ENCODE data around the gene RIC8B. TPM values are rescaled to one million over a fixed set of nuclear protein-coding genes. Genes with fewer than 3 reads are reported as not detected.

RIC8B gene
- total RNA-seq, 1 donor from 2014 or later = 17.0 TPM

DNA sequence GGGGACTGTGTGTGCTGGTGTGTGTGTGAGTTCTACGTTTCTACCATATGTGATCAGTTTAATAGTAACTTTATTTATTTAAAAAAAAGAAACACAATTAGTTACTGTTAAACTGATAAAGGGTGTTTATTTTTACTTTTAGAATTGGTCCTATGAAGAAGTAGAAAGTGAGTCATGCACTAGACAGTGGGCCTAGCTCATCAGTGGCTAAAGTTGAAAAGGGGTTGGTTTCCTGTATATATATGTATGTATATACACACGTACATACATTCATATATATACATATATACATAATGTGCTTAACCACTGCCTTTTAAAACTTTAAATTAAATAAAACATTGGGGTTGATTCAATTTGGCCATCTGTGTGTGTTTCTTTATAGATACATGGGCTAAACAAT lies 112.5 kb downstream of the RIC8B start:
- Mint-ChIP-seq H3K27me3 (ENCODE audit: unreplicated experiment) (no peaks in the 10 kb centered on the region), H3K9me3 (ENCODE audit: unreplicated experiment) (no peaks in the 10 kb centered on the region), H3K27ac (ENCODE audit: unreplicated experiment) (no peak overlapping the region), H3K4me1 (ENCODE audit: unreplicated experiment) (no peaks in the 10 kb centered on the region), H3K36me3 (ENCODE audit: unreplicated experiment) (peaks cover 21% of the 10 kb centered on the region), H3K4me3 (ENCODE audit: unreplicated experiment) (no peak overlapping the region)
- no peak for TF ChIP-seq CTCF (IDR thresholded peaks at IDR 0.05)
- DNase-seq (ENCODE audit: extremely low spot score, unreplicated experiment) = no peak

GRCh38 chr12:106888348-106888970 lies 114.0 kb downstream of the RIC8B start:
- Mint-ChIP-seq H3K4me1 (ENCODE audit: unreplicated experiment) (no peaks in the 10 kb centered on the region), H3K4me3 (ENCODE audit: unreplicated experiment) (no peak overlapping the region), H3K9me3 (ENCODE audit: unreplicated experiment) (no peaks in the 10 kb centered on the region), H3K27me3 (ENCODE audit: unreplicated experiment) (no peaks in the 10 kb centered on the region), H3K27ac (ENCODE audit: unreplicated experiment) (no peak overlapping the region), H3K36me3 (ENCODE audit: unreplicated experiment) (peaks cover 17% of the 10 kb centered on the region)
- no peak for DNase-seq (ENCODE audit: extremely low spot score, unreplicated experiment)
- TF ChIP-seq CTCF (IDR thresholded peaks at IDR 0.05) = no peak

GRCh38 chr12:106889326-106889725 lies 114.8 kb downstream of the RIC8B start:
- no peak overlapping the region for H3K27ac Mint-ChIP-seq (ENCODE audit: unreplicated experiment)
- H3K4me3 Mint-ChIP-seq (ENCODE audit: unreplicated experiment) = no peak overlapping the region
- H3K36me3 Mint-ChIP-seq (ENCODE audit: unreplicated experiment) = peaks cover 8% of the 10 kb centered on the region
- no peak for TF ChIP-seq CTCF (IDR thresholded peaks at IDR 0.05)
- no peaks in the 10 kb centered on the region for H3K9me3 Mint-ChIP-seq (ENCODE audit: unreplicated experiment)
- DNase-seq (ENCODE audit: extremely low spot score, unreplicated experiment) = no peak
- H3K4me1 Mint-ChIP-seq (ENCODE audit: unreplicated experiment) = no peaks in the 10 kb centered on the region
- no peaks in the 10 kb centered on the region for H3K27me3 Mint-ChIP-seq (ENCODE audit: unreplicated experiment)

DNA sequence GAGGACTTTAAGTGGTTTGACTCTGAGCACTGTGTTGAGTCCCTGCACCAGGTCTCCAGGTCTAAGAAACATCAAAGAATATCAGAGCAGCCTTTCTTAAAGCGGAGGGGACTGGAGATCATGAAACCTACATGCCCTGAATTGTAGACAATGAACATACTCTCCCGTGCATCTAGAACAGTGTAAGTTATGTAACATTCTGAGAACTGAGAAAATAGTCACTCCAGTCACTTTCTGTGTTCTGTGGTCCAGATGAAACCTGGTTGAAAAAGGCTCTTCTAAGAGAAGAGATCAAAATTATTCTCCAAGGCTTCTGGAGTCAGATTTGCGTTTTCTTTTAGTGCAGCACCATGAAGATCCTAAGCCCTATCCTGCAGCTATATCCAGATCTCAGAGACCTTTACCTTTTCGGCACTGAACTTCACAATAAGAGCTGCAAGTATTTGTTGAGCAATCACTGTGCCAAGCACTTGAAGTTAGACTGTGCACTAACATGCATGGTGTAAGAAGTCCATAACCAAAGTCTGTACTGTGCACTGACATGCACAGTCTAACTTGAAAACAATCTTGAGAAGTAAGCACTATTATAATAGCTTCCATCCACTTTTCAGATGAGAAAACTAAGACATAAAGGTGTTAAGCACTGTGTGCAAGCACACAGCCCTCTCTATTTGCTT lies 115.6 kb downstream of the RIC8B start:
- H3K4me3 Mint-ChIP-seq (ENCODE audit: unreplicated experiment) = no peak overlapping the region
- H3K4me1 Mint-ChIP-seq (ENCODE audit: unreplicated experiment) = no peaks in the 10 kb centered on the region
- DNase-seq (ENCODE audit: extremely low spot score, unreplicated experiment) = no peak
- H3K9me3 Mint-ChIP-seq (ENCODE audit: unreplicated experiment) = no peaks in the 10 kb centered on the region
- no peaks in the 10 kb centered on the region for H3K27me3 Mint-ChIP-seq (ENCODE audit: unreplicated experiment)
- TF ChIP-seq CTCF (IDR thresholded peaks at IDR 0.05) = no peak
- H3K36me3 Mint-ChIP-seq (ENCODE audit: unreplicated experiment) = peaks cover 6% of the 10 kb centered on the region
- H3K27ac Mint-ChIP-seq (ENCODE audit: unreplicated experiment) = no peak overlapping the region

GRCh38 chr12:106892075-106892474 lies 117.6 kb downstream of the RIC8B start:
- Mint-ChIP-seq H3K4me3 (ENCODE audit: unreplicated experiment) (no peak overlapping the region), H3K27ac (ENCODE audit: unreplicated experiment) (no peak overlapping the region), H3K9me3 (ENCODE audit: unreplicated experiment) (no peaks in the 10 kb centered on the region), H3K27me3 (ENCODE audit: unreplicated experiment) (no peaks in the 10 kb centered on the region), H3K4me1 (ENCODE audit: unreplicated experiment) (no peaks in the 10 kb centered on the region), H3K36me3 (ENCODE audit: unreplicated experiment) (no peaks in the 10 kb centered on the region)
- DNase-seq (ENCODE audit: extremely low spot score, unreplicated experiment) = no peak
- no peak for TF ChIP-seq CTCF (IDR thresholded peaks at IDR 0.05)
